GM12801 (cell line): ENCODE data around the gene ABCB9.

Experiments
- TF ChIP-seq, protein P1 (sequence below): IDR thresholded peaks from one replicate; pipeline ENCODE4 v1.5.1; 2011; ENCODE audit warnings: control low read depth; ENCODE audit not compliant: insufficient read length; ENCODE audit errors: extremely low read depth

The ABCB9 gene

GRCh38 chr12:122982963-122983788, 16.9 kb upstream of the ABCB9 start:
- TF ChIP-seq, protein P1, sequence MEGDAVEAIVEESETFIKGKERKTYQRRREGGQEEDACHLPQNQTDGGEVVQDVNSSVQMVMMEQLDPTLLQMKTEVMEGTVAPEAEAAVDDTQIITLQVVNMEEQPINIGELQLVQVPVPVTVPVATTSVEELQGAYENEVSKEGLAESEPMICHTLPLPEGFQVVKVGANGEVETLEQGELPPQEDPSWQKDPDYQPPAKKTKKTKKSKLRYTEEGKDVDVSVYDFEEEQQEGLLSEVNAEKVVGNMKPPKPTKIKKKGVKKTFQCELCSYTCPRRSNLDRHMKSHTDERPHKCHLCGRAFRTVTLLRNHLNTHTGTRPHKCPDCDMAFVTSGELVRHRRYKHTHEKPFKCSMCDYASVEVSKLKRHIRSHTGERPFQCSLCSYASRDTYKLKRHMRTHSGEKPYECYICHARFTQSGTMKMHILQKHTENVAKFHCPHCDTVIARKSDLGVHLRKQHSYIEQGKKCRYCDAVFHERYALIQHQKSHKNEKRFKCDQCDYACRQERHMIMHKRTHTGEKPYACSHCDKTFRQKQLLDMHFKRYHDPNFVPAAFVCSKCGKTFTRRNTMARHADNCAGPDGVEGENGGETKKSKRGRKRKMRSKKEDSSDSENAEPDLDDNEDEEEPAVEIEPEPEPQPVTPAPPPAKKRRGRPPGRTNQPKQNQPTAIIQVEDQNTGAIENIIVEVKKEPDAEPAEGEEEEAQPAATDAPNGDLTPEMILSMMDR = no peak

DNA sequence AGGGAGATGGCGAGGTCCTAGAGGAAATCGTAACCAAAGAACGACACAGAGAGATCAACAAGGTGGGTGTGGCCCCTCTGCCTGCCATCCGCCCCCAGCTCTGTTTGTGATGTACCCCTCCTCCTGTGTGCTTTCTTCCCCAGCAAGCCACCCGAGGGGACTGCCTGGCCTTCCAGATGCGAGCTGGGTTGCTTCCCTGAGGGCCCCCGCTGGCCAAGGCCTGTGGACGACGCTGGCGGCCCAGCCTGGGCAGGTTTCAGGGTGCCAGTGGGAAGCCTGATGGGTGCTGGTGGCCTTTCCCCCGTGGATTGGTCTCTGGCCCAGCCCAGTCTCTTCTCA, 16.2 kb upstream of the ABCB9 start:
- TF ChIP-seq, protein P1 = no peak

DNA sequence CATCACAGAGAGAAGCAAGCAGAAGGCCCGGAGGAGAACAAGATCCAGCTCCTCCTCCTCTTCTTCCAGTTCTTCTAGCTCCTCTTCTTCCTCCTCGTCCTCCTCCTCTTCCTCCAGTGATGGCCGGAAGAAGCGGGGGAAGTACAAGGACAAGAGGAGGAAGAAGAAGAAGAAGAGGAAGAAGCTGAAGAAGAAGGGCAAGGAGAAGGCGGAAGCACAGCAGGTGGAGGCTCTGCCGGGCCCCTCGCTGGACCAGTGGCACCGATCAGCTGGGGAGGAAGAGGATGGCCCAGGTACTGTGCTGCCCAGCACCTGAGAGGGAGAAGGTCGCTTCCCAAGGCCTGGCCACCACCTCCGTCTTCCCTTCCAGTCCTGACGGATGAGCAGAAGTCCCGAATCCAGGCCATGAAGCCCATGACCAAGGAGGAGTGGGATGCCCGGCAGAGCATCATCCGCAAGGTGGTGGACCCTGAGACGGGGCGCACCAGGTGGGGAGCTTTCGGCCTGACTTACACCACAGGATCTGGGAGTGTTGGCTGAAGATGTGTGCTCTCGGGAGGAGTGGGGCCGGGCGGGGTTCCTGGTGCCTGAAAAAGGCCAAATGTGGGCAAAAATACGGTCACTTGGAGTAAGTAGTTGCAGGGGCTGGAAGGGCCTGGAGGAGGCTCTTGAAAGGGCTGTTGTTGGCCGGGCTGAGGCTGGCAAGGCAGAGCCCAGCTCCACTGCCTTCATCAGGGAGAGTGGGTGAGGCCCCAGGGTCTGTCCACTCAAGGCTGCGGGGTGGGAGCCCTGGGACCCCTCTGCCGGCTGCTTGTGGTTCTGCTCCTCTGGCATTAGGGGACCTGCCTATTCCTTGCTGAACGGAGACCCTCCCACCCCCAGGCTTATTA, 15.6 kb upstream of the ABCB9 start:
- TF ChIP-seq, protein P1 = no peak

- TF ChIP-seq, protein P1 = no peak
Observed at GRCh38 chr12:122981036-122981471, 14.8 kb upstream of the ABCB9 start.

DNA sequence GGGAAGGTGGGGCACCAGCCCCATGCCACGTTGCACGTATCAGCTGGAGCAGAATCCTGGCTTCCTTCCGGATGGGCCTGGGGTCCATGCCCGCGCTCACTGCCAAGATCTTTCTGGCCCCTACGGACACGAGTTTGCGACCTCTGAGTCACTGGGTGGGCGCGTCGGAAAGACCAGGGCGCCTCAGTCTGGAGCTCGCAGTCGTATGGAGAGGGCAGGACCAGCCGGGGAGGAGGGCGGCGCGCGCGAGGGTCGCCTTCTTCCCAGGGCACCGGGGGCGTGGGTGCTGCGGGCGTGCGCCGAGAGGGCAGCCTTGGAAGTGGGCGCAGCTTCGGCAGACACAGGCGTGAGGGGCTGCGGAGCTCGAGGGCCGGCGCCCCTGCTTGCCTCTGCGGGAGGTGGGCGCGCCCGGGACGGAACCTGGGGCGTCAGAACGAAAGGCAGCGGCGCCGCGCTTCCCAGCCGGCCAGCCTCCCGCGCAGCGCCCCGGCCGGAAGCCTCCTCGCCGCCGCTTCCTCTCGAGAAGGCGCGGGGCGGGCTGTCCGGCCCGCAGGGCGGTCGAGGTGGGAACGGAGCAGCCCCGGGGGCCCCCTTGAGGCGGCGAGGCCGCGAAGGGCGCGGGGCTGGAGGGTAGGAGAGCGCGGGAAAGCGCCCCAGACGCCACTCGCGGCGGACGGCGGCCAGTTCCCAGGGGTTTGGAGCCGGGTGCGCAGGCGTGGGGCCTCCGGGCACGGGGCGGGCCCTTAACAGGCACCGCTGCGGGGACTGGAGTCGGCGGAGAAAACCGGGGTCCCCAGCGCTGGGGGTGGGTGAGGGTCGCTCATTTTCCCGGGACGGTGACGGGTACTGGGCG, 14.1 kb upstream of the ABCB9 start, which contains the start of gene ARL6IP4:
Gene ARL6IP4, plus strand, starts transcription at position 499 of the 853 bp plus-strand sequence. CDS start 459 bp downstream, outside the sequence.
- TF ChIP-seq, protein P1 = no peak

GRCh38 chr12:122979908-122980182, 13.6 kb upstream of the ABCB9 start:
- TF ChIP-seq, protein P1 = no peak
